ENCODE measurements around the gene FGF14.
A peak's percentile ranks its signal among the peaks of the same experiment; 100 is the strongest.

FGF14 gene

DNA sequence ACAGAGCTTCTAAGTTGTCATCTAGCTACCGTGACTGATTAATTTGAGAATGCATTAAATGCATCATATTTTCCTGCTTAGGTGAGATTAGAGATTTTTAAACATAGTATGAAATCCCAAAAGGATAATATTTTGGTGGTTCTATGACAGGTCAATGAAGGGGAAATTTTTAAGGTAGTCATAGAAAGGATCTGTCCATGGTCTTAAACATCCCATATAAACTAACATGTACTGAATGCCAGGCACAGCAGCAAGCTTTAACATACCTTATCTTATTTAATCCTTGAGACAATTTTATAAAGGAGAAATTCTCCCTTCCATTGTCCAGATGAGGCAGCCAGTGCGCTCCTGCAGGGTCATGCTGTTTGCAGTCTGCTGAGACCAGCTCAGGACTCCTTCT is 466.0 kb downstream of the FGF14 start:
- no peak for DNase-seq (ENCODE audit: low spot score)
- no peak for TF ChIP-seq CTCF (IDR thresholded peaks at IDR 0.05; ENCODE audit: extremely low read depth, missing control alignments)

- TF ChIP-seq CTCF (IDR thresholded peaks at IDR 0.05; ENCODE audit: extremely low read depth, missing control alignments) = no peak
- no peak for DNase-seq (ENCODE audit: low spot score)
Measured at GRCh38 chr13:101931186-101931585, 470.7 kb downstream of the FGF14 start.

DNA sequence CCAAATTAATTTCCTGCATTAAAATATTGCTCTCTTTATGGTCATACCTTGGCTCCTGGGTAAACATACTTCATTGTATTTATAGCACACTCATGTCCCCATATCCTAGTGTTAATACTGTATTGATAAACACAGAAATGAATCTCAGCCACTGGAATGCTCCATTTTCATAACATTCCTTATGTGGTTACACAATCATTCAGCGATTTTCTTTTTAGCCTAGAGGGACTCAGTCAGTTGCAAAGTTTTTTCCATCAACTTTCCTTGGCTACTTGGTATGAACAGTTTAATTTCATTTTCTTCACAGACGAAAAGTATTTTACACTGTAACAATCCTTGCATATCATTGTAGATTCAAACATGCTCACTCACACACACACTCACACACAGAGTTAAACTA is 471.5 kb downstream of the FGF14 start:
- no peak for TF ChIP-seq CTCF (IDR thresholded peaks at IDR 0.05; ENCODE audit: extremely low read depth, missing control alignments)
- DNase-seq (ENCODE audit: low spot score) = no peak

DNA sequence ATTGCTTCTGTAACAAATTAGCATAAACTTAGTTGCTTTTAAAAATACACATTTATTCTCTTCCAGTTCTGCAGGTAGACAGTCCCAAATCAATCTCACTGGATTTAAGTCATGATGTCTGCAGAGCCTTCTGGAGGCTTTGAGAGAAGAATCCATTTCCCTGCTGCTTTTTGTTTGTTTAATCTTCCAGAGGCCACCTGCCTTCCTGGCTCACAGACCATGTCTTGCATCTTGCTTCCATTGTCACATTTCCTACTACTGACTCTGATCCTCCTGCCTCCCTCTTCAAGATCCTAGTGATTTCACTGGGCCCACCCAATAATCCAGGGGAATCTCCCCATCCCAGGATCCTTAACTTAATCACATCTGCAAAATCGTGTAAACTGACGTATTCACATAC is 476.1 kb downstream of the FGF14 start:
- DNase-seq (ENCODE audit: low spot score) = no peak
- TF ChIP-seq CTCF (IDR thresholded peaks at IDR 0.05; ENCODE audit: extremely low read depth, missing control alignments) = no peak

GRCh38 chr13:101919541-101920181 is 482.2 kb downstream of the FGF14 start:
- TF ChIP-seq CTCF (IDR thresholded peaks at IDR 0.05; ENCODE audit: extremely low read depth, missing control alignments) = no peak
- DNase-seq (ENCODE audit: low spot score) = no peak

DNA sequence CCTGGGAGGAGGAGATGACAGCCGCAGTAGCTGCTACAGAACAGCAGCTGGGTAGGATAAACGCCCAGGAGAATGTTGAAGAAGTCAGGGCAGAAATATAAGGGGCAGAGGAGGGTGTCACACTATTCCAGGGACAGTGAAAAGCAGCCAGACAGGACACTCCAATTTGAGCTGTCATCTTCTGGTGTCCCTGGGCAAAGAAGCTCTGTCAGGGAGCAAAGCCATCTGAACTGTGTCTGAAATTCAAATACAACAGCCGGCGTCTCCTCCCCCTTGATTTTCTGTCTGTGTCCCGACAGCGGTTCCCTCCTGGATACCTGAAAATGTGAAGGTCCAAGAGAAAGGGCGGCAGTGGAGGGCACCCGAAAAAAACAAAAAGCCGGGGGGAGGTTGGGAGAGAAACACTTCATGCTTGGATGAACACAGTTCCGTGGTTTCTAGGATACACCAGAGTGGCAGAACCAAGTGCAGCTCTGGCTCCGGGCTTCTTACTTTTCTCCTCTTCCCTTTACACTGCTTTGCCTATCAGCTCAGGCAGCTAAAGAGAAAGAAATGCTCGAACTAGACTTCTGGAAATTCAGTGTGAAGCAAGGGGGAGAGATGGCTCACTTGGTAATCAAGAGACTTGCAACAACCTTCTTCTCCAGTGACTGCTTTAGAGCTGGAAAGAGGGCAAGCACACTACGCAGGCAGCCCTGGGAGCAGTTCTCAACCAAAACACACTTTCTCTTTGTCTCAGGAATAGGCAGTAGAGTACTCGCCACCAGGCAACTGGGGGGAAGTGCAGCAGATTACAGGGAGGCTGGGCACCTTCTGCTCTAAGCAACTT is 483.8 kb downstream of the FGF14 start:
- DNase-seq (ENCODE audit: low spot score) = peak; percentile 22
- TF ChIP-seq CTCF (IDR thresholded peaks at IDR 0.05; ENCODE audit: extremely low read depth, missing control alignments) = no peak

DNA sequence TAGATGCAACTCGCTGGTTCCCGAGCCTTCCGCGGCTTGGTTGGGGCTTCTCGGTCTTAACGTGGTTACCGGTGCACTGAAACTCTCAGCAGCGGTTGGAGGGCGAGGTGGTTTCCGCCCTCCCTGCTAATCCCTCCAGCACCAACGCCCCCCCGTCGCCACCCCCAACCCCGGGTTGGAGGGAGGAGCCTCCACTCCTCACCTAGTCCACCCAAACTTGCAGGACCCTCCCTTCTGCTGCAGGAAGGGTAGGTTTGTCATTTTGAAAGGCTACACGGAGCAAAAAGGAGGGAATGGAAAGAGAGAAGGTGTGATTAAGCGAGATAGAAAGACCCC is 484.4 kb downstream of the FGF14 start:
- no peak for DNase-seq (ENCODE audit: low spot score)
- TF ChIP-seq CTCF (IDR thresholded peaks at IDR 0.05; ENCODE audit: extremely low read depth, missing control alignments) = no peak

All from GM20000 (cell line).